ENCODE results near the gene WDR54. TPM values are rescaled to one million over a fixed set of nuclear protein-coding genes. Genes with fewer than 3 reads are reported as not detected.

The WDR54 gene
- total RNA-seq, 6 donors from 2014 or later = 8.4 to 28.2 (median 13.3) TPM

- WGBS, 2 donors = 38 to 69% methylated on average over 9 to 13 of the region's 19 CpGs
- H3K4me1 ChIP-seq = peaks cover 9 to 22% (median 20%) of the 10 kb centered on the region in 4 donors
- no peaks in the 10 kb centered on the region for H3K9me3 ChIP-seq
- ATAC-seq (ENCODE audit: low FRiP score in 2 of 2) (peak in 1 of 2 donors; percentile 17), DNase-seq (peak in 1 of 2 donors; percentile 75)
- peak overlapping the region; percentile 9 to 57 (median 52) for H3K4me3 ChIP-seq
- H3K27me3 ChIP-seq = no peaks in the 10 kb centered on the region
- peak overlapping the region in 2 of 4 donors; percentile 10 to 67 for H3K27ac ChIP-seq
- no peak for TF ChIP-seq POLR2AphosphoS5 (IDR thresholded peaks at IDR 0.05)
- no peak for TF ChIP-seq CTCF (IDR thresholded peaks at IDR 0.05)
- no peak for TF ChIP-seq EP300 (IDR thresholded peaks at IDR 0.05)
- no peak for TF ChIP-seq POLR2A (IDR thresholded peaks at IDR 0.05)
- no peaks in the 10 kb centered on the region for H3K36me3 ChIP-seq
Measured at GRCh38 chr2:74414441-74414840, 7.1 kb upstream of the WDR54 start.

GRCh38 chr2:74414881-74415761 is 6.4 kb upstream of the WDR54 start:
- H3K4me3 ChIP-seq = peak overlapping the region; percentile 9 to 57 (median 52)
- H3K9me3 ChIP-seq = no peaks in the 10 kb centered on the region
- WGBS, 2 donors = 14 to 16% methylated on average over 4 to 34 of the region's 66 CpGs
- peak overlapping the region in 2 of 4 donors; percentile 10 to 67 for H3K27ac ChIP-seq
- H3K27me3 ChIP-seq = no peaks in the 10 kb centered on the region
- H3K4me1 ChIP-seq = peaks cover 9 to 22% (median 20%) of the 10 kb centered on the region in 4 donors
- no peaks in the 10 kb centered on the region for H3K36me3 ChIP-seq
- DNase-seq (peak; percentile 56 to 89), ATAC-seq (ENCODE audit: low FRiP score in 2 of 2) (peak; percentile 71 to 87)
- TF ChIP-seq POLR2A (IDR thresholded peaks at IDR 0.05) (no peak), CTCF (IDR thresholded peaks at IDR 0.05) (peak in 5 of 6 experiments; percentile 20 to 40 (median 36)), POLR2AphosphoS5 (IDR thresholded peaks at IDR 0.05) (peak in 1 of 2 donors; percentile 6)

- 64 to 68% methylated on average over 28 to 35 of the region's 35 CpGs for WGBS, 2 donors
- ATAC-seq (ENCODE audit: low FRiP score in 2 of 2) = peak in 1 of 2 donors; percentile 12
- TF ChIP-seq CTCF (IDR thresholded peaks at IDR 0.05) = no peak
Measured at GRCh38 chr2:74415762-74416395, 5.7 kb upstream of the WDR54 start.

GRCh38 chr2:74416778-74417177 is 4.8 kb upstream of the WDR54 start:
- ATAC-seq (ENCODE audit: low FRiP score in 2 of 2) (no peak), DNase-seq (no peak)
- no peaks in the 10 kb centered on the region for H3K9me3 ChIP-seq
- peaks cover 13 to 28% (median 26%) of the 10 kb centered on the region in 4 donors for H3K4me1 ChIP-seq
- no peak overlapping the region for H3K4me3 ChIP-seq
- H3K27ac ChIP-seq = no peak overlapping the region
- no peaks in the 10 kb centered on the region for H3K36me3 ChIP-seq
- TF ChIP-seq EP300 (IDR thresholded peaks at IDR 0.05) (no peak), CTCF (IDR thresholded peaks at IDR 0.05) (no peak), POLR2A (IDR thresholded peaks at IDR 0.05) (no peak), POLR2AphosphoS5 (IDR thresholded peaks at IDR 0.05) (no peak)
- whole genome bisulfite sequencing, 2 donors = 61 to 72% methylated on average over 3 of the region's 3 CpGs
- H3K27me3 ChIP-seq = no peaks in the 10 kb centered on the region

More at GRCh38 chr2:74415762-74416395, 5.7 kb upstream of the WDR54 start:
- Histone ChIP-seq H3K4me3 (peak overlapping the region in 3 of 4 donors; percentile 50 to 57 (median 54)), H3K9me3 (no peaks in the 10 kb centered on the region), H3K27ac (peak overlapping the region in 2 of 4 donors; percentile 7 to 67), H3K27me3 (no peaks in the 10 kb centered on the region), H3K36me3 (no peaks in the 10 kb centered on the region), H3K4me1 (peaks cover 11 to 24% (median 22%) of the 10 kb centered on the region in 4 donors)
- DNase-seq = peak in 1 of 2 donors; percentile 76
